Natural killer cell treated with Interleukin-12 subunit alpha and Interleukin-12 subunit beta and Interleukin-15 and Interleukin-18, amount 100 ng/mL, for 72 hours (primary cell): ENCODE measurements around the gene URI1. TPM values are rescaled to one million over a fixed set of nuclear protein-coding genes. Genes with fewer than 3 reads are reported as not detected.

Experiments
- ATAC-seq, 2 donors: fragments of 150-1000 bp; cut with Tn5 transposase in 1 of 2; sonication (Bioruptor Pico), chemical (Tn5 transposase) in 1 of 2; 2 replicates each; pipeline ENCODE4 v1.10.0; 2021
- DNase-seq: peaks from one replicate; pipeline ENCODE4 v3.0.0; 2022; ENCODE audit warnings: low spot score
- H3K27ac Mint-ChIP-seq, 2 donors: 1 replicate in 1 of 2; 2 replicates in 1 of 2; pipeline ENCODE4 v1.8.0; 2022; ENCODE audit warnings: mixed read lengths in 2 of 2, mild to moderate bottlenecking in 1 of 2, moderate library complexity in 1 of 2
- H3K27me3 Mint-ChIP-seq, 2 donors: 1 replicate in 1 of 2; 2 replicates in 1 of 2; pipeline ENCODE4 v1.8.0; 2022; ENCODE audit warnings: mixed read lengths in 2 of 2
- H3K36me3 Mint-ChIP-seq: one replicate; pipeline ENCODE4 v1.8.0; 2022; ENCODE audit warnings: mixed read lengths
- H3K4me1 Mint-ChIP-seq, 2 donors: 1 replicate in 1 of 2; 2 replicates in 1 of 2; pipeline ENCODE4 v1.8.0; 2022; ENCODE audit warnings: low read depth in 2 of 2, mixed read lengths in 2 of 2, mild to moderate bottlenecking in 1 of 2
- H3K4me3 Mint-ChIP-seq: one replicate; pipeline ENCODE4 v1.8.0; 2022; ENCODE audit warnings: mixed read lengths
- H3K9me3 Mint-ChIP-seq: 2 replicates; pipeline ENCODE4 v1.8.0; 2022; ENCODE audit warnings: mixed read lengths
- total RNA-seq, 2 donors: library from RNA; stranded (reverse); gene quantifications; one replicate each; pipeline ENCODE4 v1.2.3, GENCODE V29; 2022

The URI1 gene
- total RNA-seq, 2 donors from 2014 or later: 63.1 to 64.0 TPM

GRCh38 chr19:29926801-29927200, 15.2 kb upstream of the URI1 start:
- no peak for DNase-seq
- no peaks in the 10 kb centered on the region for H3K36me3 Mint-ChIP-seq

DNA sequence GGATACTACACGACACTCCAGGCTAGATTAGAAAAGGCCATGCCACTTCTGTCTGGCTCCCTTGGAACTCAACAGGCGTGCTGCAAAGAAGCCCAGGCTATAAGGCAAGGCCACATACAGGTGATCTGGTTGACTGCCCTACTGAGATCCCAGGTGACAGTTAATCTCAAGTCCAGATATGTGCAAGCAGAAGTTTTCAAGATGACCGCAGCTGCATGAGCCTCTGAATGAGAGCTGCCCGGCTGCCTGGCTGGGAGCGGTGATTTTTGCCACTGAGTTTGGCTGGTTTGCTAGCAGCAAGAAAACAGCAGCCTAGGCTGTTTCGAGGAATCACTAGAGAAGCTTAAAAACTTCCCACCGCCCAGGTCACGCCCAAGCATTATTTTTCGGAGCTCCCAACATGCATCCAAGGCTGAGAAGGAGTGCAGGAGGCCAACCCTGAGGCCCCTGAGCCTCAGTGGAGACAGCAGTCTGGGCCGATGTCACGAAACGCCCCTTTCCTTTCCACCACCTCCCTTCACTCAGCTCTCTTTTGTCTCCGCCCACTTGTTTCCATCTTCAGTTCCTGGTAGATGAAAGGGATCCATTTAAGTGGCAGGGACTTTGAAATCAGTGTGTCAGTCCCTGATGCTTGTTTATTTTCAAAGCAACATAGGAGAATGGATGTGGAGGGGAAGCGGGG, 14.0 kb upstream of the URI1 start:
- no peaks in the 10 kb centered on the region for H3K4me1 Mint-ChIP-seq
- H3K4me3 Mint-ChIP-seq: no peak overlapping the region
- no peak overlapping the region for H3K27ac Mint-ChIP-seq
- DNase-seq (no peak), ATAC-seq (no peak)
- H3K9me3 Mint-ChIP-seq: no peaks in the 10 kb centered on the region
- no peaks in the 10 kb centered on the region for H3K36me3 Mint-ChIP-seq
- peaks cover 7 to 10% of the 10 kb centered on the region in 2 donors for H3K27me3 Mint-ChIP-seq

More at GRCh38 chr19:29926801-29927200, 15.2 kb upstream of the URI1 start:
- Mint-ChIP-seq H3K27me3 (peaks cover 5 to 8% of the 10 kb centered on the region in 2 donors), H3K9me3 (no peaks in the 10 kb centered on the region), H3K4me1 (no peaks in the 10 kb centered on the region), H3K27ac (no peak overlapping the region), H3K4me3 (no peak overlapping the region)
- ATAC-seq: no peak

GRCh38 chr19:29928831-29929230, 13.2 kb upstream of the URI1 start:
- peaks cover 11 to 12% of the 10 kb centered on the region in 2 donors for H3K27me3 Mint-ChIP-seq
- DNase-seq: no peak
- H3K9me3 Mint-ChIP-seq: no peaks in the 10 kb centered on the region
- no peak overlapping the region for H3K27ac Mint-ChIP-seq
- no peaks in the 10 kb centered on the region for H3K36me3 Mint-ChIP-seq
- no peaks in the 10 kb centered on the region for H3K4me1 Mint-ChIP-seq
- ATAC-seq: peak in 1 of 2 donors; percentile 36
- no peak overlapping the region for H3K4me3 Mint-ChIP-seq

DNA sequence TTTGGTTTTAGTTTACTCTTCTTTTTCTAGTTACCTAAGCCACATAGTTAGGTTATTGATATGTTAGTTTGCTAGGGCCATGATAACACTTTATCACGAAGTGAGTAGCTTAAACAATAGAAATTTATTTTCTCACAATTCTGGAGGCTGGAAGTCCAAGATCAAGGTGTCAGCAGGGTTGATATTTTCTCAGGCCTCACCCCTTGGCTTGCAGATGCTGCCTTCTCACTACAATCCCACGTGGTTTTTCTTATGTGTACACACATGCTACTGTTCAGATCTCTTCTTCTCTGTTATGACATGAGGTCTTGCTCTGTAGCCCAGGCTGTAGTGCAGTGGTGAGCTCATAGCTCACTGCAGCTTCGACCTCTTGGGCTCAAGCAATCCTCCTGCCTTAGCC, 7.8 kb upstream of the URI1 start:
- H3K36me3 Mint-ChIP-seq: peaks cover 21% of the 10 kb centered on the region
- H3K9me3 Mint-ChIP-seq: no peaks in the 10 kb centered on the region
- no peak overlapping the region for H3K27ac Mint-ChIP-seq
- no peak overlapping the region for H3K4me3 Mint-ChIP-seq
- H3K4me1 Mint-ChIP-seq: no peaks in the 10 kb centered on the region
- H3K27me3 Mint-ChIP-seq: peaks cover 7 to 20% of the 10 kb centered on the region in 2 donors
- ATAC-seq (no peak), DNase-seq (no peak)

- Mint-ChIP-seq H3K9me3 (no peaks in the 10 kb centered on the region), H3K27me3 (peaks cover 11 to 25% of the 10 kb centered on the region in 2 donors), H3K4me1 (no peaks in the 10 kb centered on the region), H3K36me3 (peaks cover 21% of the 10 kb centered on the region), H3K4me3 (no peak overlapping the region), H3K27ac (no peak overlapping the region)
- DNase-seq (no peak), ATAC-seq (no peak)
Measured at GRCh38 chr19:29934781-29935180, 7.3 kb upstream of the URI1 start.

DNA sequence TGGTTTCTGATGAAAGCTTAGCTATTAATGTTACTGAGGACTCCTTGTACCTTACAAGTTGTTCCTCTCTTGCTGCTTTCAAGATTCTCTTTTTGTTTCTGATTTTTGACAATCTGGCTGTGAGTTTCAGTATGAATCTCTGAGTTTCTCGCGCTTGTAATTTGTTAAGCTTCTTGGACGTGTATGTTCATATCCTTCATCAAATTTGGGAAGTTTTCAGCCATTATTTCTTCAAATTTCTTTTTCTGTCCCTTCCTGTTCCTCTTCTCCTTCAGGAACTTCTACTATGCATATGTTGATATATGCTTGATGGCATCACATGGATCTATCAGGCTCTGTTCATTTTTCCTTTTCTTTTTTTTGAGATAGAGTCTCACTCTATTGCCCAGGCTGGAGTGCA, 5.6 kb upstream of the URI1 start:
- ATAC-seq: no peak

GRCh38 chr19:29939628-29940027, 2.4 kb upstream of the URI1 start:
- Mint-ChIP-seq H3K4me1 (peaks cover 14 to 20% of the 10 kb centered on the region in 2 donors), H3K36me3 (peaks cover 21% of the 10 kb centered on the region), H3K4me3 (no peak overlapping the region), H3K27me3 (peaks cover 5 to 14% of the 10 kb centered on the region in 2 donors), H3K27ac (no peak overlapping the region), H3K9me3 (no peaks in the 10 kb centered on the region)
- no peak for DNase-seq
- ATAC-seq: no peak

More for the DNA sequence above, 5.6 kb upstream of the URI1 start:
- Mint-ChIP-seq H3K4me1 (peaks cover 0 to 8% of the 10 kb centered on the region in 2 donors), H3K4me3 (no peak overlapping the region), H3K27ac (no peak overlapping the region), H3K9me3 (no peaks in the 10 kb centered on the region), H3K36me3 (peaks cover 21% of the 10 kb centered on the region), H3K27me3 (peaks cover 12 to 25% of the 10 kb centered on the region in 2 donors)
- DNase-seq: no peak

- Mint-ChIP-seq H3K4me3 (peak overlapping the region; percentile 91), H3K36me3 (peaks cover 13% of the 10 kb centered on the region), H3K4me1 (peaks cover 23 to 30% of the 10 kb centered on the region in 2 donors), H3K9me3 (no peaks in the 10 kb centered on the region), H3K27me3 (peaks cover 5 to 7% of the 10 kb centered on the region in 2 donors), H3K27ac (peak overlapping the region; percentile 73 to 82)
- no peak for DNase-seq
- no peak for ATAC-seq
Measured at GRCh38 chr19:29940971-29941585, 961 bp upstream of the URI1 start.

DNA sequence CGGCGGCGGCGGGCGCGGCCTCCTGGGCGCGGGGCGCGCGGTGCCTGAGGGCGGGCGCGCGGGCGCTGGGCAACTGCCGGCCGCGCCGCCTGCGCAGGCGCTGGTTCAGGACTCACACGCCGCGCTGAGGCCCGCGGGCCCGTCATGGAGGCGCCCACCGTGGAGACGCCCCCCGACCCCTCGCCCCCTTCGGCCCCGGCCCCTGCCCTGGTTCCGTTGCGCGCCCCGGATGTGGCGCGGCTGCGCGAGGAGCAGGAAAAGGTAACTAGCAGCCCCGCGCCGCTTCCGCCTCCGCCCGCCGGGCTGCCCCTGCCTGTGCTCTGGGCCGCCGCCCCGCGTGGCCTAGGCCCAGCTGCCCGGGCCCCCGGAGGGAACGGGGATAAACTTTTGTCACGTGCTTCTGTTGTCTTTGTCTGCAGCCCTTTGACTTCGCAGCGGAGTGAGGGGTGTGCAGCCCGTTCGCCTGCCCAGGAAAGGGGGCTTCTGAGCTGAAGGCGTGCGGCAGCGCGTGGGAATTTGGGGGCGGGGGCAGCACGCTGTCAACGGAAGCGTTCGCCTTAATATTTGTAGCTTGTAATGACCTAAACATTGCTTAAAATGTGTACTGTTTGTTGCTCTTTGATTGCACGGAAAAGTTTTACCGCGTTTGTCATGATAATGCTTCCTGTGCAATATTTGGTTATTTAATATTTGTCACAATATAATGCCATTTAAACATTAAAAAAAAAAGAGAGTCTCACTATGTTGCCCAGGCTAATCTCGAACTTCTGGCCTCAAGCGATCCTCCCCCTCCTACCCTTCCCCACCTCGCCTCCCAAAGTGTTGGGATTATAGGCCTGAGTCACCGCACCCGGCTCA, 594 bp downstream of the URI1 start:
- H3K4me3 Mint-ChIP-seq: peak overlapping the region; percentile 95
- peak overlapping the region; percentile 79 to 87 for H3K27ac Mint-ChIP-seq
- ATAC-seq (peak; percentile 89 to 92), DNase-seq (peak; percentile 84)
- no peaks in the 10 kb centered on the region for H3K9me3 Mint-ChIP-seq
- peaks cover 5 to 7% of the 10 kb centered on the region in 2 donors for H3K27me3 Mint-ChIP-seq
- no peaks in the 10 kb centered on the region for H3K36me3 Mint-ChIP-seq
- H3K4me1 Mint-ChIP-seq: peaks cover 35 to 41% of the 10 kb centered on the region in 2 donors

- Mint-ChIP-seq H3K4me1 (peaks cover 42 to 47% of the 10 kb centered on the region in 2 donors), H3K27ac (peak overlapping the region; percentile 79 to 87), H3K36me3 (no peaks in the 10 kb centered on the region), H3K4me3 (peak overlapping the region; percentile 95), H3K27me3 (peaks cover 5 to 7% of the 10 kb centered on the region in 2 donors), H3K9me3 (no peaks in the 10 kb centered on the region)
- ATAC-seq: no peak
- DNase-seq: no peak
Measured at GRCh38 chr19:29943615-29944014, 1.6 kb downstream of the URI1 start.

DNA sequence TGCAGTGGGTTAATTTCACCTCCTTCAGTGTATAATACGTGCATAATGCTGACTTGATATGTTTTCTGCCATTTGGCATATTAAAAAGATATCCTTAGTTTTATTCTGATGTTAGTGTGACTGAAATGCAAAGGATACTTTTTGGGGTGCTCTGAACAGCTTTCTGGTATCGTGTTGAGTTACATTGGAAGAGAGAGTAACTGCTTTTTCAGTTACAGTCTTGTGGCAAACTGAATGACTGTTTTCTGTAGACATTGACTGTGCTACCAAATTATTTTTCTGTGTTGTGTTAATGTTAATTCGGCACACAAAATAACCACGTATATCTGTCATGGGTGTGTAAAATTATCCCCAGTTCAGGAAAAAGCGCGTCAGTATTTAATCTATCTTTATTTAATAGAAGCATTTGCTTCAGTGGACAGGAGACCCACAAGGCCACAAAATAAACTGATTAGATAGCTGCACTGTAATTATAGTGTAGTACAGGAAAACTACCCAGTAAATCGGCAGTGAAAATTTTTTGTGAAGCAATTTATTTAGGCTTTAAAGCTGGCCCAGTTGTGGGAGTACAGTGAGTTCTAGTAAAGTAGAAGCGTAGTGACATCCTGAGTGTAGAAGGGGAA, 2.5 kb downstream of the URI1 start:
- Mint-ChIP-seq H3K4me1 (peaks cover 42 to 47% of the 10 kb centered on the region in 2 donors), H3K4me3 (peak overlapping the region; percentile 95), H3K9me3 (no peaks in the 10 kb centered on the region), H3K27me3 (peaks cover 4% of the 10 kb centered on the region in 2 donors), H3K36me3 (no peaks in the 10 kb centered on the region), H3K27ac (peak overlapping the region; percentile 21 to 69)
- DNase-seq: no peak
- ATAC-seq: no peak

- H3K4me1 Mint-ChIP-seq: peaks cover 42 to 47% of the 10 kb centered on the region in 2 donors
- H3K27me3 Mint-ChIP-seq: no peaks in the 10 kb centered on the region
- H3K27ac Mint-ChIP-seq: peak overlapping the region; percentile 32 to 69
- DNase-seq (no peak), ATAC-seq (no peak)
- no peaks in the 10 kb centered on the region for H3K36me3 Mint-ChIP-seq
- H3K4me3 Mint-ChIP-seq: peak overlapping the region; percentile 95
- no peaks in the 10 kb centered on the region for H3K9me3 Mint-ChIP-seq
Measured at GRCh38 chr19:29945017-29945416, 3.0 kb downstream of the URI1 start.

GRCh38 chr19:29945433-29945832, 3.4 kb downstream of the URI1 start:
- Mint-ChIP-seq H3K9me3 (no peaks in the 10 kb centered on the region), H3K4me1 (peaks cover 42 to 47% of the 10 kb centered on the region in 2 donors), H3K36me3 (no peaks in the 10 kb centered on the region), H3K27ac (peak overlapping the region; percentile 32 to 69), H3K27me3 (no peaks in the 10 kb centered on the region), H3K4me3 (peak overlapping the region; percentile 95)
- no peak for DNase-seq
- ATAC-seq: no peak
